Thyroid gland (tissue), 4 donors: Measurements from ENCODE around the gene HIPK2. TPM values are rescaled to one million over a fixed set of nuclear protein-coding genes. Genes with fewer than 3 reads are reported as not detected.

ENCODE experiments used
- DNase-seq, 2 donors: peaks; one replicate each; pipeline ENCODE4 v3.0.0-alpha.2; 2019
- H3K27ac ChIP-seq, 3 donors: fragments of 200-600 bp; sonication (generic); 1 replicate in 2 of 3; 2 replicates in 1 of 3; pipeline ENCODE4 v1.5.1; 2016 to 2019; ENCODE audit warnings: mild to moderate bottlenecking in 1 of 3, moderate library complexity in 1 of 3
- H3K27me3 ChIP-seq: fragments of 200-600 bp; sonication (generic); one replicate; pipeline ENCODE4 v1.5.1; 2019
- H3K36me3 ChIP-seq, 2 donors: fragments of 200-600 bp; sonication (generic); one replicate each; pipeline ENCODE4 v1.5.1; 2016 to 2019
- H3K4me1 ChIP-seq, 2 donors: fragments of 200-600 bp; sonication (generic); one replicate each; pipeline ENCODE4 v1.5.1; 2017 to 2019
- H3K4me3 ChIP-seq, 3 donors: fragments of 200-600 bp; sonication (generic); replicated peaks in 1 of 3; 1 replicate in 2 of 3; 2 replicates in 1 of 3; pipeline ENCODE4 v1.5.1; 2016; ENCODE audit warnings: mild to moderate bottlenecking in 1 of 3
- H3K9me3 ChIP-seq: fragments of 200-600 bp; sonication (generic); one replicate; pipeline ENCODE4 v1.5.1; 2017
- POLR2A ChIP-seq, 2 donors: fragments of 450-650 bp; IDR thresholded peaks; one replicate each; pipeline ENCODE4 v1.6.1; 2017; ENCODE audit warnings: antibody characterized with exemption in 2 of 2, mild to moderate bottlenecking in 2 of 2, moderate library complexity in 1 of 2
- WGBS, 2 donors: methylation state at CpG; one replicate each; pipeline ENCODE4 v1.1.5; 2017; 5-methylcytosine and 5-hydroxymethylcytosine counted together
- intact Hi-C: fragments of 100-400 bp; cut with DNase I; formaldehyde crosslinking; loops from one replicate; pipeline ENCODE4 v1.15.1; 2023
- total RNA-seq, 4 donors: library from RNA; depleted of rRNA; stranded (reverse); fragments of >200 nt; gene quantifications; one replicate each; pipeline ENCODE4 v1.2.3, GENCODE V29; 2016
- TF ChIP-seq, protein P1 (sequence below), 6 experiments: fragments of 200-600 bp in 3 of 6; fragments of 450-650 bp in 3 of 6; sonication (generic) in 3 of 6; IDR thresholded peaks; one replicate each; pipeline ENCODE4 v1.5.1; 2016 to 2019; ENCODE audit warnings: antibody characterized with exemption in 6 of 6, mild to moderate bottlenecking in 2 of 6, inconsistent platforms in 1 of 6, moderate library complexity in 1 of 6

HIPK2 gene
- total RNA-seq, 4 donors from 2014 or later: 31.3 to 58.5 (median 41.0) TPM

DNA sequence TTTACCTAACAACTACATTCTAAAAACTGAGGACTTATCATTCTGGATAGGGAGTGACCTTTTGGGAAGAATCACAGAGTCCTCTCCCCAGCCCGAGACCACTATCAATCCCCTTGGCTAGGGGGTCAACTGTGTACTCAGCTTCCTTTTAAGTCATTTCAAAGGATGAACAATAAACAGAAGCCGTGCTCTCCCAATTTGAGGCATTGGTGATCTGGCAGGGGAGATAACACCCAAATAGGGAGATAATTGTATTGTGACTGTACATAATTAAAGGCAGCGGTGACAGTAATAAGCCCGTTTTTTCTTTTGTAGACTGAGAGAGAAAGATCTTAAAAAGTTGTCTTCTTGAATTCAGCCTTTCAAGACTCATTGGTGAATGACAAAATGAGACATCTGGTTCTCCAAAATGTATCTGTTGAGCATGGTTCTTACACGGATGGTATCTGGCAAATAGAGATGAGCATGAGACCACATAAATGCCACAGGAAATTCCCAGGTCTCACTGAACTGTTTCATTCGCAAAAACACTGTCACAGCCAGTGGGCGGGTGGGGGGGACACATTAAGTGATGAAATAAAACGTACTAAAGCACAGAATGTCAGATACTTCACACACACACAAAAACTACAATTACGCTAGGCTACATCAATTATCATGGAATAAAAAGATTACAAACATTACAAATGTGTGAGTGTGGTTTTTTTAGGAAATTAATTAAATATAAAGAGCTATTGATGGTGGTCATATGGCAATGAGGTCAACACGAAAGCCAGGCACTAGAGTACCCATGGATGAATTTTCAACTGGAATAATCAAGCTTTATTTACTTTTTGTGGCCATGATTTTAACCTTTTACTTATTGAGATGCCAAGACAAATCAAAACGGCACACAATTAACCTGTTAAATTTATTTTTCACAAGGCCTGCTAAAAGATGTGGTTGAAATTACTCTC lies 108.4 kb downstream of the HIPK2 start:
- no peaks in the 10 kb centered on the region for H3K27me3 ChIP-seq
- TF ChIP-seq, protein P1, sequence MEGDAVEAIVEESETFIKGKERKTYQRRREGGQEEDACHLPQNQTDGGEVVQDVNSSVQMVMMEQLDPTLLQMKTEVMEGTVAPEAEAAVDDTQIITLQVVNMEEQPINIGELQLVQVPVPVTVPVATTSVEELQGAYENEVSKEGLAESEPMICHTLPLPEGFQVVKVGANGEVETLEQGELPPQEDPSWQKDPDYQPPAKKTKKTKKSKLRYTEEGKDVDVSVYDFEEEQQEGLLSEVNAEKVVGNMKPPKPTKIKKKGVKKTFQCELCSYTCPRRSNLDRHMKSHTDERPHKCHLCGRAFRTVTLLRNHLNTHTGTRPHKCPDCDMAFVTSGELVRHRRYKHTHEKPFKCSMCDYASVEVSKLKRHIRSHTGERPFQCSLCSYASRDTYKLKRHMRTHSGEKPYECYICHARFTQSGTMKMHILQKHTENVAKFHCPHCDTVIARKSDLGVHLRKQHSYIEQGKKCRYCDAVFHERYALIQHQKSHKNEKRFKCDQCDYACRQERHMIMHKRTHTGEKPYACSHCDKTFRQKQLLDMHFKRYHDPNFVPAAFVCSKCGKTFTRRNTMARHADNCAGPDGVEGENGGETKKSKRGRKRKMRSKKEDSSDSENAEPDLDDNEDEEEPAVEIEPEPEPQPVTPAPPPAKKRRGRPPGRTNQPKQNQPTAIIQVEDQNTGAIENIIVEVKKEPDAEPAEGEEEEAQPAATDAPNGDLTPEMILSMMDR (IDR thresholded peaks at IDR 0.05): no peak
- DNase-seq: no peak
- no peaks in the 10 kb centered on the region for H3K36me3 ChIP-seq
- intact Hi-C loops: no loop called here
- no peak overlapping the region for H3K27ac ChIP-seq
- H3K4me1 ChIP-seq: peaks cover 25 to 30% of the 10 kb centered on the region in 2 donors
- no peak overlapping the region for H3K4me3 ChIP-seq
- no peaks in the 10 kb centered on the region for H3K9me3 ChIP-seq
- 86 to 93% methylated on average over 11 of the region's 11 CpGs for WGBS, 2 donors

DNA sequence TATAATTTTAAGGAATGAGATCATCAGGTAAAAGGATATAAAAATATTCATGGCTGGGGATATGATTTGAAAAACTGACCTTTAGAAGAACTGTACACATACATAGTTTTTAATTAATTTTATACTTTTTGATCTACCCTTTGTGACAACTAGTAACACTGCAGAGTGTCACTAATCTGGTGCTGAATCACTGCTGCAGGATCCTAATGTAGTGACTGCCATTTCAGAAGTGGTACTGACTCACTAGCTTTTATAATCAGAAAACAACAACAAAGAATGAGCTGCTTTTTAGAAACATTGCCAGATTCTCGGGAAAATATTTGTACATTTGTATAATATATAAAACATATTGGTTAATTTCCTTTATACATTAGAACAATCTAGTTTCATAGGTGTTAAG lies 110.4 kb downstream of the HIPK2 start:
- H3K27ac ChIP-seq: no peak overlapping the region
- TF ChIP-seq, protein P1 (IDR thresholded peaks at IDR 0.05): no peak
- TF ChIP-seq POLR2A (IDR thresholded peaks at IDR 0.05): no peak
- no peak overlapping the region for H3K4me3 ChIP-seq
- no peaks in the 10 kb centered on the region for H3K9me3 ChIP-seq
- no peaks in the 10 kb centered on the region for H3K36me3 ChIP-seq
- intact Hi-C loops: no loop called here
- DNase-seq: no peak
- no peaks in the 10 kb centered on the region for H3K27me3 ChIP-seq
- 81 to 83% methylated on average over 1 of the region's 1 CpG for WGBS, 2 donors
- H3K4me1 ChIP-seq: peaks cover 14 to 25% of the 10 kb centered on the region in 2 donors

DNA sequence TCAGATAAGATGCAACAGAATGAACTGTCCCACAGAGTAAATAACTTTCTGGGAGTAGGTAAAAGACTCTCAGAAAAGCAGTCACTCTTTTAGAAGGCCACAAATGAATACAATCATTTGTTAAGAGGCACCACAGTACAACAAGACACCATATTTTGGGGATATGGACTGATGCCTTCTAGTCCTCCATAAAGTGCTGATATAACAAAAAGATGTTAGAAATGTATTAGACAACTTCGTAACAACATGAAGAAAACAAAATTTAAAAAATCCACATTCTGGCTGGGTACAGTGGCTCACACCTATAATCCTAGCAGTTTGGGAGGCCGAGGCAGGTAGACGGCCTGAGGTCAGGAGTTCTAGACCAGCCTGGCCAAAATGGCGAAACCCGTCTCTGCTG lies 111.3 kb downstream of the HIPK2 start:
- no peak for DNase-seq
- 92 to 95% methylated on average over 5 of the region's 5 CpGs for WGBS, 2 donors
- intact Hi-C loops: no loop called here
- peaks cover 16 to 25% of the 10 kb centered on the region in 2 donors for H3K4me1 ChIP-seq
- H3K27ac ChIP-seq: no peak overlapping the region
- no peaks in the 10 kb centered on the region for H3K27me3 ChIP-seq
- H3K4me3 ChIP-seq: no peak overlapping the region
- H3K36me3 ChIP-seq: no peaks in the 10 kb centered on the region
- no peaks in the 10 kb centered on the region for H3K9me3 ChIP-seq
- no peak for TF ChIP-seq POLR2A (IDR thresholded peaks at IDR 0.05)
- TF ChIP-seq, protein P1 (IDR thresholded peaks at IDR 0.05): no peak

DNA sequence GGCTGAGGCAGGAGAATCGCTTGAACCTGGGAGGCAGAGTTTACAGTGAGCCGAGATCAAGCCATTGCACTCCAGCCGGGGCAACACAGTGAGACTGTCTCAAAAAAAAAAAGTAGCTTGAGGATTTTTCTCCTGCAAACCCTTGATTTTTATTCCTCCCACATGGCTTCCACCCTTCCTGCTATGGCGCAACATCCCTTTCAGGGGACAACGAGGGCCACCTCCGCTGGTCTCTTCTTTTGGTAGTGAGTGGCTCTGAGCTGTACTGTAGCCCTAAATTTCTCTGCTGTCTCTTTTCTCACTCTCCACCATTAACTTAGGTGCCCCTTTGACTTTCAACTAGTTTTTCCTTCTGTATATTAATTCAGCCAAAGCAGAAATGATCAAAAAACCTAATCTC lies 113.4 kb downstream of the HIPK2 start:
- intact Hi-C loops: no loop called here
- Histone ChIP-seq H3K4me1 (peaks cover 37 to 45% of the 10 kb centered on the region in 2 donors), H3K4me3 (no peak overlapping the region), H3K27me3 (no peaks in the 10 kb centered on the region), H3K36me3 (no peaks in the 10 kb centered on the region), H3K9me3 (no peaks in the 10 kb centered on the region), H3K27ac (no peak overlapping the region)
- no peak for DNase-seq
- WGBS, 2 donors: 93 to 95% methylated on average over 6 of the region's 6 CpGs
- TF ChIP-seq POLR2A (IDR thresholded peaks at IDR 0.05): no peak
- TF ChIP-seq, protein P1 (IDR thresholded peaks at IDR 0.05): no peak

DNA sequence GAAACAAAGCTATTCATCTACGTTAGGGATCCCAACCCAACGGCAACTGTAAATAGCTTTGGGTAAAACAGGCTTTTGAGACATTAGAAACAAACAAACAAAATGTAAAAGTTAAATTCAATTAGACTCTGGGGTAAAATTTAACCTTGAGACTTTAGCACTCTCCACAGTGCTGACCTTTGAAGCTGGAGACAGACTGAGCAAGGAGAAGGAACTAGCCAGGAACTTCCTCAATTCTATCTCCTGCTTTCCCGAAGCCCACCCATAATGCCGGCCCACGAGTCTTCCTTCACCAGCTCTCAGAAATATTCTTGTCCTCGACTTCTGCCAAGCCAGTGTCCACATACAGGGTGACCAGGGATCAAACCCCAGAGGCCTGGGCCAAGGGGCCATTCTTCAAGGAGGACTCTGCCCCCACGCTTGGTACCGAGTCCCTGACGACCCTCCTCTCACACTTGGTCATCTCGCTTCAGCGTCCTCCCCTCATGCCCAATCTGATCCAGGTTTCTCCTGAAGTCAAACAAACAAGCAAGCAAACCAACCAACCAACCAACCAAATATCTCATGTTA lies 114.1 kb downstream of the HIPK2 start:
- Histone ChIP-seq H3K36me3 (no peaks in the 10 kb centered on the region), H3K4me3 (no peak overlapping the region)

More for the DNA sequence above, 114.1 kb downstream of the HIPK2 start:
- no peaks in the 10 kb centered on the region for H3K9me3 ChIP-seq
- DNase-seq: no peak
- peaks cover 45 to 52% of the 10 kb centered on the region in 2 donors for H3K4me1 ChIP-seq
- WGBS, 2 donors: 93 to 96% methylated on average over 11 of the region's 11 CpGs
- no peaks in the 10 kb centered on the region for H3K27me3 ChIP-seq
- TF ChIP-seq POLR2A (IDR thresholded peaks at IDR 0.05): no peak
- TF ChIP-seq, protein P1 (IDR thresholded peaks at IDR 0.05): no peak
- no peak overlapping the region for H3K27ac ChIP-seq
- intact Hi-C loops: no loop called here
